Gastroesophageal sphincter (tissue), 4 donors: ENCODE data around the gene RNU7-1. TPM values are rescaled to one million over a fixed set of nuclear protein-coding genes. Genes with fewer than 3 reads are reported as not detected.

ENCODE experiments used
- ATAC-seq: fragments of 150-250 bp; one replicate; pipeline ENCODE4 v1.9.1; 2016; ENCODE audit warnings: mild to moderate bottlenecking, moderate library complexity
- H3K27ac ChIP-seq, 4 donors: fragments of 200-600 bp; sonication (generic) in 3 of 4; 1 replicate in 3 of 4; 2 replicates in 1 of 4; pipeline ENCODE4 v1.5.1; 2016 to 2019
- H3K27me3 ChIP-seq: fragments of 200-600 bp; sonication (generic); one replicate; pipeline ENCODE4 v1.5.1; 2019
- H3K36me3 ChIP-seq, 2 donors: fragments of 200-600 bp; sonication (generic); one replicate each; pipeline ENCODE4 v1.5.1; 2019; ENCODE audit warnings: control low read depth in 1 of 2
- H3K4me1 ChIP-seq, 3 donors: fragments of 200-600 bp; sonication (generic); 1 replicate in 2 of 3; 2 replicates in 1 of 3; pipeline ENCODE4 v1.5.1; 2016 to 2019; ENCODE audit warnings: control low read depth in 2 of 3
- H3K4me3 ChIP-seq, 2 donors: fragments of 200-600 bp; sonication (generic); one replicate each; pipeline ENCODE4 v1.5.1; 2019; ENCODE audit warnings: mild to moderate bottlenecking in 1 of 2, moderate library complexity in 1 of 2
- H3K9me3 ChIP-seq, 3 donors: fragments of 200-600 bp; sonication (generic); one replicate each; pipeline ENCODE4 v1.5.1; 2017 to 2019; ENCODE audit warnings: control low read depth in 2 of 3
- CTCF ChIP-seq, 4 experiments: fragments of 200-600 bp in 2 of 4; fragments of 450-650 bp in 2 of 4; sonication (generic) in 1 of 4; IDR thresholded peaks; one replicate each; pipeline ENCODE4 v1.5.1; 2017 to 2019; ENCODE audit warnings: antibody characterized with exemption in 4 of 4, mild to moderate bottlenecking in 2 of 4, moderate library complexity in 2 of 4
- EP300 ChIP-seq: sonication (generic); formaldehyde crosslinking; IDR thresholded peaks from one replicate; pipeline ENCODE4 v1.6.1; 2017; ENCODE audit warnings: antibody characterized with exemption, mild to moderate bottlenecking
- POLR2A ChIP-seq, 2 donors: fragments of 450-650 bp; IDR thresholded peaks; one replicate each; pipeline ENCODE4 v1.6.1; 2017; ENCODE audit warnings: antibody characterized with exemption in 2 of 2, mild to moderate bottlenecking in 2 of 2, moderate library complexity in 1 of 2
- POLR2AphosphoS5 ChIP-seq: sonication (generic); formaldehyde crosslinking; IDR thresholded peaks from one replicate; pipeline ENCODE4 v1.6.1; 2017; ENCODE audit warnings: antibody characterized with exemption
- WGBS, 2 donors: methylation state at CpG; one replicate each; pipeline ENCODE4 v1.1.5; 2018; ENCODE audit warnings: low coverage in 1 of 2; 5-methylcytosine and 5-hydroxymethylcytosine counted together
- total RNA-seq, 4 donors: library from RNA; depleted of rRNA; stranded (reverse); fragments of >200 nt; gene quantifications; one replicate each; pipeline ENCODE4 v1.1.0, GENCODE V29; 2016

Gene RNU7-1
- total RNA-seq, 4 donors from 2014 or later: not detected

DNA sequence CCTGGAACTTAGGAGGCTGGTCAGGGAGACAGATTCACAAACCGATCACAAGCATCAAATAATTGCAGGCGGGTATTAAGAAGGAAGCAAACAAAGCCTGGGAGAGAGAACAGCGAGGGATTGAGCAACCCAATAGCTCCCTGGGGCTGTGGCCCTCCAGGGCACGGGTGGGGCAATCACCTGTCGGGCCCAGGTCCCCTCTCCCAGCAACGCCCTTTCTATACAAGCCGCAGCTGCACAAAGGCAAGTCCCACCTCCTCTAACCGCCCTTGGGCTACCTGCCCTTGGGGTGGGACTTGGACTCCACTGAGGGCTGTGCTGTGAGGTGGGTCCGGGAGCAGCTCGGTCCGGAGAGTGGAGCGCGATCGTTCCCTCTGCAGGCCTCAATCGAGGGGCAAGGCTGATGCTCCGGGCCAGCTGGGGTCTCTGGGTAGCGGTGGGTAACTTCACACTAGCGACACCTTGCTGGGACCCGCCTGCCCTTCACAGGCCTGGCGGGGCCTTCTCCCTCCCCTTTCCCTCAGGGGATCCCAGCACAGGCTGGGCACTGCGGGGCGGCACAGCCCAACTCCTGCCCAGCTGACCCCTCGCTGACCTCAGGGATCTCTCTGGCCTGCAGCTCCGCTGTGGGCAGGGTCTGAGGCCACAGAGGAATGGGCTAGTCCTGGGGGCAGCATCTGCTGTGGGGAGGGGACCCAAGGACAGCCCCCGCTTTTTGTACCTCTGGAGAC lies 18.8 kb downstream of the RNU7-1 start:
- H3K27me3 ChIP-seq: no peaks in the 10 kb centered on the region
- ATAC-seq: no peak
- 21 to 40% methylated on average over 5 to 6 of the region's 25 CpGs for WGBS, 2 donors
- no peaks in the 10 kb centered on the region for H3K9me3 ChIP-seq
- peak overlapping the region in 3 of 4 donors; percentile 9 to 82 (median 81) for H3K27ac ChIP-seq
- peaks cover 0 to 63% (median 9%) of the 10 kb centered on the region in 3 donors for H3K4me1 ChIP-seq
- TF ChIP-seq POLR2AphosphoS5 (no peak), POLR2A (IDR thresholded peaks at IDR 0.05) (no peak), CTCF (IDR thresholded peaks at IDR 0.05) (no peak), EP300 (no peak)
- peak overlapping the region in 1 of 2 donors; percentile 26 for H3K4me3 ChIP-seq
- peaks cover 0 to 30% of the 10 kb centered on the region in 2 donors for H3K36me3 ChIP-seq

- H3K9me3 ChIP-seq: no peaks in the 10 kb centered on the region
- 77 to 80% methylated on average over 2 to 22 of the region's 32 CpGs for WGBS, 2 donors
- H3K36me3 ChIP-seq: peaks cover 0 to 37% of the 10 kb centered on the region in 2 donors
- peaks cover 0 to 69% (median 9%) of the 10 kb centered on the region in 3 donors for H3K4me1 ChIP-seq
- TF ChIP-seq EP300: no peak
- no peak for TF ChIP-seq POLR2A (IDR thresholded peaks at IDR 0.05)
- no peak for TF ChIP-seq POLR2AphosphoS5
- no peak for TF ChIP-seq CTCF (IDR thresholded peaks at IDR 0.05)
- no peak for ATAC-seq
- peak overlapping the region in 3 of 4 donors; percentile 9 to 82 (median 81) for H3K27ac ChIP-seq
- no peak overlapping the region for H3K4me3 ChIP-seq
- no peaks in the 10 kb centered on the region for H3K27me3 ChIP-seq
Observed at GRCh38 chr12:6963016-6963731, 19.6 kb downstream of the RNU7-1 start.

DNA sequence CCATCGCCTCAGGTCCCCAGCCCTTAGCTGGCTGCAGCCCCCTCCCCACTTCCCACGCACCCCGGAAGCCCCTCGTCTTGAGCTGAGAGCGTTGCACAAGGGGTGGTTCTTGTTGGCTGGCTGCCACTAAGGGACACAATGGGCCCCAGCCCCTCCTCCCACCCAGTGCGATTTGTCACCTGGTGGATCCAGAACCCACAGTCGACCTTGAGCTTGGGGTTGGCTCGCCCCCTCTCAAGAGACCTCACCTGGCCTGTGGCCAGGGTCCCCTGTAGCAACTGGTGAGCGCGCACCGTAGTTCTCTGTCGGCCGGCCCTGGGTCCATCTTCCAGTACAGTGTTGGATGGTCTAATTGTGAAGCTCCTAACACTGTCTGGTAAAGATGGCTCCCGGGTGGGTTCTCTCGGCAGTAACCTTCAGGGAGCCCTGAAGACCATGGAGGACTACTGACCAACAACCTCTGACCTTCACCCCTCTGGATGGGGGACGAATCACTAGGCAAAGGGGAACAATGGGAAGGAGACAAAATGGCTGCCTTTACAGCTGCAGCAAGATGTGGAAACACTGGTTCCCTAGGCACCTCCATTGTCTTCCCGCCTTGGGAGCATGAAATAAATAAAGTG lies 20.3 kb downstream of the RNU7-1 start:
- Histone ChIP-seq H3K4me3 (no peak overlapping the region), H3K27ac (peak overlapping the region in 3 of 4 donors; percentile 81 to 84 (median 82)), H3K36me3 (peaks cover 0 to 44% of the 10 kb centered on the region in 2 donors), H3K27me3 (no peaks in the 10 kb centered on the region), H3K9me3 (no peaks in the 10 kb centered on the region), H3K4me1 (peaks cover 0 to 70% (median 14%) of the 10 kb centered on the region in 3 donors)
- TF ChIP-seq EP300 (no peak), POLR2A (IDR thresholded peaks at IDR 0.05) (no peak), CTCF (IDR thresholded peaks at IDR 0.05) (no peak), POLR2AphosphoS5 (no peak)
- no peak for ATAC-seq
- WGBS, 2 donors: 62 to 67% methylated on average over 2 of the region's 17 CpGs

- Histone ChIP-seq H3K9me3 (no peaks in the 10 kb centered on the region), H3K27me3 (no peaks in the 10 kb centered on the region), H3K4me1 (peaks cover 4 to 71% (median 21%) of the 10 kb centered on the region in 3 donors), H3K4me3 (no peak overlapping the region), H3K27ac (peak overlapping the region; percentile 22 to 84 (median 82)), H3K36me3 (peaks cover 0 to 45% of the 10 kb centered on the region in 2 donors)
- 58% methylated on average over 2 of the region's 8 CpGs for WGBS, 2 donors
- ATAC-seq: peak; percentile 1
- no peak for TF ChIP-seq EP300
- no peak for TF ChIP-seq CTCF (IDR thresholded peaks at IDR 0.05)
- TF ChIP-seq POLR2AphosphoS5: no peak
- TF ChIP-seq POLR2A (IDR thresholded peaks at IDR 0.05): no peak
Observed at GRCh38 chr12:6964605-6965025, 21.0 kb downstream of the RNU7-1 start.
